Measurements from ENCODE around the gene PRR5. TPM values are rescaled to one million over a fixed set of nuclear protein-coding genes. Genes with fewer than 3 reads are reported as not detected.
A peak's percentile ranks its signal among the peaks of the same experiment; 100 is the strongest.

Gene PRR5
- total RNA-seq, 1 donor from 2014 or later, result 9.6 TPM

GRCh38 chr22:44764373-44764772 lies 62.4 kb downstream of the PRR5 start:
- Histone ChIP-seq H3K36me3 (no peaks in the 10 kb centered on the region), H3K4me1 (no peaks in the 10 kb centered on the region), H3K9me3 (no peaks in the 10 kb centered on the region), H3K4me3 (no peak overlapping the region), H3K27ac (no peak overlapping the region), H3K27me3 (ENCODE audit: low read depth) (no peaks in the 10 kb centered on the region)
- DNase-seq, result no peak
- TF ChIP-seq CTCF (IDR thresholded peaks at IDR 0.05), result no peak
- intact Hi-C loops (cut with DNase I), result no loop called here
- no peak for ATAC-seq

- H3K4me1 ChIP-seq, result no peaks in the 10 kb centered on the region
- H3K9me3 ChIP-seq, result no peaks in the 10 kb centered on the region
- ATAC-seq (peak in 1 of 2 donors; percentile 9), DNase-seq (no peak)
- no peak for TF ChIP-seq CTCF (IDR thresholded peaks at IDR 0.05)
- intact Hi-C loops (cut with DNase I), result no loop called here
- H3K27ac ChIP-seq, result no peak overlapping the region
- no peak overlapping the region for H3K4me3 ChIP-seq
- H3K36me3 ChIP-seq, result no peaks in the 10 kb centered on the region
- H3K27me3 ChIP-seq (ENCODE audit: low read depth), result no peaks in the 10 kb centered on the region
Measured at GRCh38 chr22:44764974-44765373, 63.0 kb downstream of the PRR5 start.

- H3K27ac ChIP-seq, result no peak overlapping the region
- peak; percentile 29 to 31 for ATAC-seq
Measured at GRCh38 chr22:44765571-44766285, 63.7 kb downstream of the PRR5 start.

GRCh38 chr22:44773082-44773481 lies 71.1 kb downstream of the PRR5 start:
- TF ChIP-seq CTCF (IDR thresholded peaks at IDR 0.05), result no peak
- Histone ChIP-seq H3K4me3 (no peak overlapping the region), H3K4me1 (no peaks in the 10 kb centered on the region), H3K36me3 (no peaks in the 10 kb centered on the region), H3K27me3 (ENCODE audit: low read depth) (no peaks in the 10 kb centered on the region), H3K9me3 (peaks cover 9% of the 10 kb centered on the region), H3K27ac (no peak overlapping the region)
- intact Hi-C loops (cut with DNase I), result no loop called here
- ATAC-seq, result no peak
- no peak for DNase-seq

More at GRCh38 chr22:44765571-44766285, 63.7 kb downstream of the PRR5 start:
- no peak for TF ChIP-seq CTCF (IDR thresholded peaks at IDR 0.05)
- peak; percentile 51 for DNase-seq
- Histone ChIP-seq H3K9me3 (no peaks in the 10 kb centered on the region), H3K36me3 (no peaks in the 10 kb centered on the region), H3K4me1 (no peaks in the 10 kb centered on the region), H3K4me3 (no peak overlapping the region), H3K27me3 (ENCODE audit: low read depth) (no peaks in the 10 kb centered on the region)
- intact Hi-C loops (cut with DNase I), result no loop called here

GRCh38 chr22:44775862-44776261 lies 73.9 kb downstream of the PRR5 start:
- Histone ChIP-seq H3K9me3 (peaks cover 9% of the 10 kb centered on the region), H3K4me3 (no peak overlapping the region), H3K27me3 (ENCODE audit: low read depth) (no peaks in the 10 kb centered on the region), H3K4me1 (no peaks in the 10 kb centered on the region), H3K36me3 (no peaks in the 10 kb centered on the region), H3K27ac (no peak overlapping the region)
- no peak for DNase-seq
- no peak for ATAC-seq
- intact Hi-C loops (cut with DNase I), result no loop called here
- no peak for TF ChIP-seq CTCF (IDR thresholded peaks at IDR 0.05)

Measured in lower lobe of right lung (tissue), 2 donors.